ENCODE data around the gene RBMXL2.

RBMXL2 gene

GRCh38 chr11:7088921-7089320 is at the start of gene RBMXL2:
Gene RBMXL2, plus strand, starts transcription at chr11:7088998. Its CDS starts 123 bp downstream, at chr11:7089121.
- DNase-seq: no peak

- DNase-seq: no peak
Observed at GRCh38 chr11:7046474-7047175, 42.2 kb upstream of the RBMXL2 start.

GRCh38 chr11:7050191-7050590 is 38.6 kb upstream of the RBMXL2 start:
- DNase-seq: no peak

- DNase-seq: no peak
Observed at GRCh38 chr11:7056828-7057513, 31.8 kb upstream of the RBMXL2 start.

- no peak for DNase-seq
Observed at GRCh38 chr11:7057641-7058040, 31.2 kb upstream of the RBMXL2 start.

GRCh38 chr11:7060868-7061267 is 27.9 kb upstream of the RBMXL2 start:
- no peak for DNase-seq

- no peak for DNase-seq
Observed at GRCh38 chr11:7062534-7062933, 26.3 kb upstream of the RBMXL2 start.

- no peak for DNase-seq
Observed at GRCh38 chr11:7072401-7073028, 16.3 kb upstream of the RBMXL2 start.

- no peak for DNase-seq
Observed at GRCh38 chr11:7077101-7077500, 11.7 kb upstream of the RBMXL2 start.

GRCh38 chr11:7079545-7080135 is 9.2 kb upstream of the RBMXL2 start:
- no peak for DNase-seq

- no peak for DNase-seq
Observed at GRCh38 chr11:7080900-7081299, 7.9 kb upstream of the RBMXL2 start.

GRCh38 chr11:7081441-7081840 is 7.4 kb upstream of the RBMXL2 start:
- DNase-seq: no peak

- DNase-seq: no peak
Observed at GRCh38 chr11:7089328-7090251, 792 bp downstream of the RBMXL2 start.

GRCh38 chr11:7098235-7098832 is 9.5 kb downstream of the RBMXL2 start:
- DNase-seq: peak; percentile 22

GRCh38 chr11:7115780-7116179 is 27.0 kb downstream of the RBMXL2 start:
- DNase-seq: no peak

GRCh38 chr11:7116370-7116769 is 27.6 kb downstream of the RBMXL2 start:
- DNase-seq: no peak

- DNase-seq: no peak
Observed at GRCh38 chr11:7138051-7138450, 49.3 kb downstream of the RBMXL2 start.

All from NCI-H446 treated with DMSO at 0.1 percent for 48 hours (cell line).